Activated CD4-positive, alpha-beta T cell treated with anti-CD3 and anti-CD28 coated beads, Interleukin-2, amount 50 U/mL, for 1 hour (primary cell): ENCODE results near the gene HIC2.
"Not testable (repeated sequence)": the region's sequence is repeated elsewhere in the genome, so short reads cannot be mapped to it uniquely, and the experiment has no call there.

ENCODE experiments used
- DNase-seq: peaks from one replicate; pipeline ENCODE4 v3.0.0-alpha.2; 2020

HIC2 gene

GRCh38 chr22:21498489-21498888 is 81.3 kb downstream of the HIC2 start:
- not testable (repeated sequence) for DNase-seq

GRCh38 chr22:21499623-21500506 is 82.7 kb downstream of the HIC2 start:
- DNase-seq: not testable (repeated sequence)
